ENCODE data around the gene SYNE1.

Gene SYNE1

GRCh38 chr6:152268846-152269442 lies 368.2 kb downstream of the SYNE1 start:
- DNase-seq, result no peak

- peak; percentile 30 for DNase-seq
These were observed 369.0 kb downstream of the SYNE1 start for GRCh38 chr6:152267967-152268845.

GRCh38 chr6:152265651-152266050 lies 371.5 kb downstream of the SYNE1 start:
- DNase-seq, result no peak

- DNase-seq, result no peak
These were observed 373.6 kb downstream of the SYNE1 start for GRCh38 chr6:152263582-152263981.

GRCh38 chr6:152261179-152261578 lies 376.0 kb downstream of the SYNE1 start:
- DNase-seq, result no peak

- no peak for DNase-seq
These were observed 377.9 kb downstream of the SYNE1 start for GRCh38 chr6:152259234-152259633.

GRCh38 chr6:152257581-152257980 lies 379.6 kb downstream of the SYNE1 start:
- DNase-seq, result no peak

GRCh38 chr6:152250127-152250526 lies 387.0 kb downstream of the SYNE1 start:
- DNase-seq, result no peak

GRCh38 chr6:152248980-152249379 lies 388.2 kb downstream of the SYNE1 start:
- no peak for DNase-seq

- no peak for DNase-seq
These were observed 390.4 kb downstream of the SYNE1 start for GRCh38 chr6:152246554-152247337.

GRCh38 chr6:152244998-152245630 lies 392.0 kb downstream of the SYNE1 start:
- no peak for DNase-seq

- DNase-seq, result no peak
These were observed 396.0 kb downstream of the SYNE1 start for GRCh38 chr6:152241013-152241766.

GRCh38 chr6:152240436-152240835 lies 396.7 kb downstream of the SYNE1 start:
- no peak for DNase-seq

GRCh38 chr6:152236370-152237097 lies 400.6 kb downstream of the SYNE1 start:
- DNase-seq, result no peak

GRCh38 chr6:152233547-152234320 lies 403.4 kb downstream of the SYNE1 start:
- DNase-seq, result no peak

- no peak for DNase-seq
These were observed 404.5 kb downstream of the SYNE1 start for GRCh38 chr6:152232501-152233151.

- no peak for DNase-seq
These were observed 407.8 kb downstream of the SYNE1 start for GRCh38 chr6:152229330-152229729.

GRCh38 chr6:152226119-152226518 lies 411.0 kb downstream of the SYNE1 start:
- no peak for DNase-seq

GRCh38 chr6:152225241-152225934 lies 411.8 kb downstream of the SYNE1 start:
- no peak for DNase-seq

- DNase-seq, result no peak
These were observed 413.5 kb downstream of the SYNE1 start for GRCh38 chr6:152223636-152224035.

All from DMS153 (cell line).